Measurements from ENCODE around the gene JAK1. TPM values are rescaled to one million over a fixed set of nuclear protein-coding genes. Genes with fewer than 3 reads are reported as not detected.

The JAK1 gene
- total RNA-seq, 1 experiment from 2014 or later: 27.8 TPM

DNA sequence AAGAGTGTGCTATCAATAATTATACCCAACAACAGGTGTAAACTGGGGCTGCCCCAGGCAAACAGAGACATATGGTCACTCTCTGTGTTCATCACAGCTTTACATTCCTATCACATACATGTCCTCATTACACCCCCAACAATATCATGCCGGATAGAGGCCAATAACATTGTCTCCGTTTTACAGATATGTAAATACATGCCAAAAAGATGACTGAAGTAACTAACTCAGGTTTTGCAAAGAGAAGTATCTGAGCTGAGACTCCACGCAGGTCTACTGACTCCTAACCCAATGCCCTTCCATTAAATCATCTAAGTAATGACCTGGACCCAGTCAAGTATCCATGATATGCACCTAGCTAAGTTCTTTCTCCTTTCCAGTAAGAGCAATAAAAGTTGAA lies 55.0 kb downstream of the JAK1 start:
- no peak for ATAC-seq
- Mint-ChIP-seq H3K9me3 (no peaks in the 10 kb centered on the region), H3K4me3 (no peak overlapping the region), H3K36me3 (no peaks in the 10 kb centered on the region), H3K27ac (no peak overlapping the region), H3K4me1 (peaks cover 26% of the 10 kb centered on the region), H3K27me3 (ENCODE audit: low read depth) (no peaks in the 10 kb centered on the region; the same call in 1 of the 2 replicates)
- TF ChIP-seq RORB (CRISPR knock-in tag; IDR thresholded peaks at IDR 0.05) (no peak), OVOL2 (CRISPR knock-in tag; IDR thresholded peaks at IDR 0.05; ENCODE audit: borderline replicate concordance) (no peak), ZNF396 (CRISPR knock-in tag; IDR thresholded peaks at IDR 0.05; ENCODE audit: borderline replicate concordance) (no peak), PRRX2 (CRISPR knock-in tag; IDR thresholded peaks at IDR 0.05) (no peak), ZNF423 (CRISPR knock-in tag; IDR thresholded peaks at IDR 0.05) (no peak), TCF7 (CRISPR knock-in tag; IDR thresholded peaks at IDR 0.05; ENCODE audit: low read depth) (no peak), SMAD4 (CRISPR knock-in tag; IDR thresholded peaks at IDR 0.05) (no peak), ESRRA (CRISPR knock-in tag; IDR thresholded peaks at IDR 0.05; ENCODE audit: borderline replicate concordance) (no peak)
- TF ChIP-seq, protein P1, sequence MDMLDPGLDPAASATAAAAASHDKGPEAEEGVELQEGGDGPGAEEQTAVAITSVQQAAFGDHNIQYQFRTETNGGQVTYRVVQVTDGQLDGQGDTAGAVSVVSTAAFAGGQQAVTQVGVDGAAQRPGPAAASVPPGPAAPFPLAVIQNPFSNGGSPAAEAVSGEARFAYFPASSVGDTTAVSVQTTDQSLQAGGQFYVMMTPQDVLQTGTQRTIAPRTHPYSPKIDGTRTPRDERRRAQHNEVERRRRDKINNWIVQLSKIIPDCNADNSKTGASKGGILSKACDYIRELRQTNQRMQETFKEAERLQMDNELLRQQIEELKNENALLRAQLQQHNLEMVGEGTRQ (CRISPR knock-in tag; IDR thresholded peaks at IDR 0.05): no peak
- TF ChIP-seq, protein P2, sequence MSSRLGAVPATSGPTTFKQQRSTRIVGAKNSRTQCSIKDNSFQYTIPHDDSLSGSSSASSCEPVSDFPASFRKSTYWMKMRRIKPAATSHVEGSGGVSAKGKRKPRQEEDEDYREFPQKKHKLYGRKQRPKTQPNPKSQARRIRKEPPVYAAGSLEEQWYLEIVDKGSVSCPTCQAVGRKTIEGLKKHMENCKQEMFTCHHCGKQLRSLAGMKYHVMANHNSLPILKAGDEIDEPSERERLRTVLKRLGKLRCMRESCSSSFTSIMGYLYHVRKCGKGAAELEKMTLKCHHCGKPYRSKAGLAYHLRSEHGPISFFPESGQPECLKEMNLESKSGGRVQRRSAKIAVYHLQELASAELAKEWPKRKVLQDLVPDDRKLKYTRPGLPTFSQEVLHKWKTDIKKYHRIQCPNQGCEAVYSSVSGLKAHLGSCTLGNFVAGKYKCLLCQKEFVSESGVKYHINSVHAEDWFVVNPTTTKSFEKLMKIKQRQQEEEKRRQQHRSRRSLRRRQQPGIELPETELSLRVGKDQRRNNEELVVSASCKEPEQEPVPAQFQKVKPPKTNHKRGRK (CRISPR knock-in tag; IDR thresholded peaks at IDR 0.05; ENCODE audit: borderline replicate concordance): no peak
- TF ChIP-seq, protein P3, sequence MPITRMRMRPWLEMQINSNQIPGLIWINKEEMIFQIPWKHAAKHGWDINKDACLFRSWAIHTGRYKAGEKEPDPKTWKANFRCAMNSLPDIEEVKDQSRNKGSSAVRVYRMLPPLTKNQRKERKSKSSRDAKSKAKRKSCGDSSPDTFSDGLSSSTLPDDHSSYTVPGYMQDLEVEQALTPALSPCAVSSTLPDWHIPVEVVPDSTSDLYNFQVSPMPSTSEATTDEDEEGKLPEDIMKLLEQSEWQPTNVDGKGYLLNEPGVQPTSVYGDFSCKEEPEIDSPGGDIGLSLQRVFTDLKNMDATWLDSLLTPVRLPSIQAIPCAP (CRISPR knock-in tag; IDR thresholded peaks at IDR 0.05): no peak
- CTCF ChIA-PET: no interaction called here
- POLR2A ChIA-PET: no interaction called here
- no peak for DNase-seq (ENCODE audit: low spot score)

DNA sequence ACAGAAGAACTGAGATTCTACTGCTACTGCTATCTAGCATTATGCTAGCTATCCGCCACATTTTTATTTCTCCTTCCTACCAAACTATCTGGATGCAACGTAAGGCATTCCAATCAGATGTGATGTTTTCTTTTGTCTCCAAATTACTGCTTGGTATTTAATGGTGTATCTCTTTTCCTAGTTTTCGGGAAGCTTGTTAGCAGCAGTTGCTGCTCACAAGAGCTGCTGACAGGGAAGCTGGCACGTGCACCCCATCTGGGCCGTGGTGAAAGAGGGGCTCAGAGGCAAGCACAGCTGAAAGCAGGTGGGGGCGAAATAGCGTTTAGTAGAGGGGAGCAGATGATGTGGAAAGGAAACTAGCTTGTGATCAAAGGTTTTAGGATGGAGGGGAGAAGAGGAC lies 57.3 kb downstream of the JAK1 start:
- Mint-ChIP-seq H3K9me3 (no peaks in the 10 kb centered on the region), H3K4me1 (peaks cover 22% of the 10 kb centered on the region), H3K27me3 (ENCODE audit: low read depth) (no peaks in the 10 kb centered on the region; the same call in 1 of the 2 replicates), H3K27ac (no peak overlapping the region; the same call in 1 of the 2 replicates), H3K36me3 (no peaks in the 10 kb centered on the region), H3K4me3 (no peak overlapping the region)
- TF ChIP-seq, protein P2 (CRISPR knock-in tag; IDR thresholded peaks at IDR 0.05; ENCODE audit: borderline replicate concordance): no peak
- TF ChIP-seq NFATC4 (CRISPR knock-in tag; IDR thresholded peaks at IDR 0.05): no peak
- TF ChIP-seq, protein P4, sequence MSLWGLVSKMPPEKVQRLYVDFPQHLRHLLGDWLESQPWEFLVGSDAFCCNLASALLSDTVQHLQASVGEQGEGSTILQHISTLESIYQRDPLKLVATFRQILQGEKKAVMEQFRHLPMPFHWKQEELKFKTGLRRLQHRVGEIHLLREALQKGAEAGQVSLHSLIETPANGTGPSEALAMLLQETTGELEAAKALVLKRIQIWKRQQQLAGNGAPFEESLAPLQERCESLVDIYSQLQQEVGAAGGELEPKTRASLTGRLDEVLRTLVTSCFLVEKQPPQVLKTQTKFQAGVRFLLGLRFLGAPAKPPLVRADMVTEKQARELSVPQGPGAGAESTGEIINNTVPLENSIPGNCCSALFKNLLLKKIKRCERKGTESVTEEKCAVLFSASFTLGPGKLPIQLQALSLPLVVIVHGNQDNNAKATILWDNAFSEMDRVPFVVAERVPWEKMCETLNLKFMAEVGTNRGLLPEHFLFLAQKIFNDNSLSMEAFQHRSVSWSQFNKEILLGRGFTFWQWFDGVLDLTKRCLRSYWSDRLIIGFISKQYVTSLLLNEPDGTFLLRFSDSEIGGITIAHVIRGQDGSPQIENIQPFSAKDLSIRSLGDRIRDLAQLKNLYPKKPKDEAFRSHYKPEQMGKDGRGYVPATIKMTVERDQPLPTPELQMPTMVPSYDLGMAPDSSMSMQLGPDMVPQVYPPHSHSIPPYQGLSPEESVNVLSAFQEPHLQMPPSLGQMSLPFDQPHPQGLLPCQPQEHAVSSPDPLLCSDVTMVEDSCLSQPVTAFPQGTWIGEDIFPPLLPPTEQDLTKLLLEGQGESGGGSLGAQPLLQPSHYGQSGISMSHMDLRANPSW (CRISPR knock-in tag; conservative IDR thresholded peaks at IDR 0.05; ENCODE audit: low read depth): no peak
- TF ChIP-seq NR2C2 (CRISPR knock-in tag; IDR thresholded peaks at IDR 0.05): no peak
- no peak for TF ChIP-seq ETV6 (CRISPR knock-in tag; IDR thresholded peaks at IDR 0.05)
- TF ChIP-seq CBFB (CRISPR knock-in tag; IDR thresholded peaks at IDR 0.05; ENCODE audit: low read depth): no peak
- no peak for TF ChIP-seq ZNF396 (CRISPR knock-in tag; IDR thresholded peaks at IDR 0.05; ENCODE audit: borderline replicate concordance)
- TF ChIP-seq SMAD4 (CRISPR knock-in tag; IDR thresholded peaks at IDR 0.05): no peak
- no peak for TF ChIP-seq RELA (CRISPR knock-in tag; IDR thresholded peaks at IDR 0.05; ENCODE audit: borderline replicate concordance)
- TF ChIP-seq TCF7 (CRISPR knock-in tag; IDR thresholded peaks at IDR 0.05; ENCODE audit: low read depth): no peak
- TF ChIP-seq, protein P5, sequence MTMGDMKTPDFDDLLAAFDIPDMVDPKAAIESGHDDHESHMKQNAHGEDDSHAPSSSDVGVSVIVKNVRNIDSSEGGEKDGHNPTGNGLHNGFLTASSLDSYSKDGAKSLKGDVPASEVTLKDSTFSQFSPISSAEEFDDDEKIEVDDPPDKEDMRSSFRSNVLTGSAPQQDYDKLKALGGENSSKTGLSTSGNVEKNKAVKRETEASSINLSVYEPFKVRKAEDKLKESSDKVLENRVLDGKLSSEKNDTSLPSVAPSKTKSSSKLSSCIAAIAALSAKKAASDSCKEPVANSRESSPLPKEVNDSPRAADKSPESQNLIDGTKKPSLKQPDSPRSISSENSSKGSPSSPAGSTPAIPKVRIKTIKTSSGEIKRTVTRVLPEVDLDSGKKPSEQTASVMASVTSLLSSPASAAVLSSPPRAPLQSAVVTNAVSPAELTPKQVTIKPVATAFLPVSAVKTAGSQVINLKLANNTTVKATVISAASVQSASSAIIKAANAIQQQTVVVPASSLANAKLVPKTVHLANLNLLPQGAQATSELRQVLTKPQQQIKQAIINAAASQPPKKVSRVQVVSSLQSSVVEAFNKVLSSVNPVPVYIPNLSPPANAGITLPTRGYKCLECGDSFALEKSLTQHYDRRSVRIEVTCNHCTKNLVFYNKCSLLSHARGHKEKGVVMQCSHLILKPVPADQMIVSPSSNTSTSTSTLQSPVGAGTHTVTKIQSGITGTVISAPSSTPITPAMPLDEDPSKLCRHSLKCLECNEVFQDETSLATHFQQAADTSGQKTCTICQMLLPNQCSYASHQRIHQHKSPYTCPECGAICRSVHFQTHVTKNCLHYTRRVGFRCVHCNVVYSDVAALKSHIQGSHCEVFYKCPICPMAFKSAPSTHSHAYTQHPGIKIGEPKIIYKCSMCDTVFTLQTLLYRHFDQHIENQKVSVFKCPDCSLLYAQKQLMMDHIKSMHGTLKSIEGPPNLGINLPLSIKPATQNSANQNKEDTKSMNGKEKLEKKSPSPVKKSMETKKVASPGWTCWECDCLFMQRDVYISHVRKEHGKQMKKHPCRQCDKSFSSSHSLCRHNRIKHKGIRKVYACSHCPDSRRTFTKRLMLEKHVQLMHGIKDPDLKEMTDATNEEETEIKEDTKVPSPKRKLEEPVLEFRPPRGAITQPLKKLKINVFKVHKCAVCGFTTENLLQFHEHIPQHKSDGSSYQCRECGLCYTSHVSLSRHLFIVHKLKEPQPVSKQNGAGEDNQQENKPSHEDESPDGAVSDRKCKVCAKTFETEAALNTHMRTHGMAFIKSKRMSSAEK (CRISPR knock-in tag; IDR thresholded peaks at IDR 0.05; ENCODE audit: borderline replicate concordance): no peak
- no peak for TF ChIP-seq TEAD1 (CRISPR knock-in tag; IDR thresholded peaks at IDR 0.05)
- TF ChIP-seq, protein P6, sequence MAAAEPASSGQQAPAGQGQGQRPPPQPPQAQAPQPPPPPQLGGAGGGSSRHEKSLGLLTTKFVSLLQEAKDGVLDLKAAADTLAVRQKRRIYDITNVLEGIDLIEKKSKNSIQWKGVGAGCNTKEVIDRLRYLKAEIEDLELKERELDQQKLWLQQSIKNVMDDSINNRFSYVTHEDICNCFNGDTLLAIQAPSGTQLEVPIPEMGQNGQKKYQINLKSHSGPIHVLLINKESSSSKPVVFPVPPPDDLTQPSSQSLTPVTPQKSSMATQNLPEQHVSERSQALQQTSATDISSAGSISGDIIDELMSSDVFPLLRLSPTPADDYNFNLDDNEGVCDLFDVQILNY (CRISPR knock-in tag; IDR thresholded peaks at IDR 0.05): no peak
- POLR2A ChIA-PET: interaction anchor here (0.7 kb wide), 1 partner anchor 151 kb away, joined by 3 read pairs; no protein-coding TSS in a partner anchor
- ATAC-seq (no peak), DNase-seq (ENCODE audit: low spot score) (no peak)
- CTCF ChIA-PET: no interaction called here

Measured in WTC11 (cell line).